HEK293 (cell line): Measurements from ENCODE around the gene NAXE.

Source experiments
- FEZF1 ChIP-seq: fragments of 450-650 bp; formaldehyde crosslinking; IDR thresholded peaks from 2 replicates; pipeline ENCODE4 v1.5.1; 2016; ENCODE audit warnings: missing biosample characterization, missing genetic modification characterization
- GLI2 ChIP-seq: fragments of 450-650 bp; formaldehyde crosslinking; IDR thresholded peaks from 2 replicates; pipeline ENCODE4; 2017; ENCODE audit warnings: missing biosample characterization, missing genetic modification characterization, low read depth, borderline replicate concordance
- KLF17 ChIP-seq: fragments of 450-650 bp; formaldehyde crosslinking; IDR thresholded peaks from 2 replicates; pipeline ENCODE4 v1.5.1; 2016; ENCODE audit warnings: missing biosample characterization, missing genetic modification characterization
- MYNN ChIP-seq: fragments of 450-650 bp; formaldehyde crosslinking; IDR thresholded peaks from 2 replicates; pipeline ENCODE4 v1.5.1; 2016; ENCODE audit warnings: missing biosample characterization, missing genetic modification characterization, borderline replicate concordance
- OSR2 ChIP-seq: fragments of 450-650 bp; formaldehyde crosslinking; IDR thresholded peaks from 2 replicates; pipeline ENCODE4 v1.5.1; 2016; ENCODE audit warnings: missing biosample characterization, missing genetic modification characterization
- SP3 ChIP-seq: fragments of 450-650 bp; formaldehyde crosslinking; IDR thresholded peaks from 2 replicates; pipeline ENCODE4 v1.5.1; 2016; ENCODE audit warnings: missing biosample characterization, missing genetic modification characterization
- SP7 ChIP-seq: fragments of 450-650 bp; formaldehyde crosslinking; IDR thresholded peaks from 2 replicates; pipeline ENCODE4 v1.5.1; 2016; ENCODE audit warnings: missing biosample characterization, missing genetic modification characterization
- ZBTB8A ChIP-seq: fragments of 450-650 bp; formaldehyde crosslinking; IDR thresholded peaks from 2 replicates; pipeline ENCODE4 v1.5.1; 2016; ENCODE audit warnings: missing biosample characterization, missing genetic modification characterization
- ZFP69B ChIP-seq: fragments of 450-650 bp; formaldehyde crosslinking; IDR thresholded peaks from 2 replicates; pipeline ENCODE4 v1.5.1; 2016; ENCODE audit warnings: missing biosample characterization, missing genetic modification characterization
- ZIC2 ChIP-seq: fragments of 450-650 bp; formaldehyde crosslinking; IDR thresholded peaks from 2 replicates; pipeline ENCODE4 v1.5.1; 2016; ENCODE audit warnings: missing biosample characterization, missing genetic modification characterization
- ZNF112 ChIP-seq: fragments of 450-650 bp; formaldehyde crosslinking; IDR thresholded peaks from 2 replicates; pipeline ENCODE4 v1.5.0; 2017; ENCODE audit warnings: missing biosample characterization, missing genetic modification characterization
- ZNF121 ChIP-seq: fragments of 450-650 bp; formaldehyde crosslinking; IDR thresholded peaks from 2 replicates; pipeline ENCODE4 v1.5.1; 2016; ENCODE audit warnings: missing biosample characterization, missing genetic modification characterization
- ZNF140 ChIP-seq: fragments of 450-650 bp; formaldehyde crosslinking; IDR thresholded peaks from 2 replicates; pipeline ENCODE4 v1.5.1; 2016; ENCODE audit warnings: missing biosample characterization, missing genetic modification characterization
- ZNF169 ChIP-seq: fragments of 450-650 bp; formaldehyde crosslinking; IDR thresholded peaks from 2 replicates; pipeline ENCODE4 v1.5.1; 2016; ENCODE audit warnings: missing biosample characterization, missing genetic modification characterization
- ZNF202 ChIP-seq: fragments of 450-650 bp; formaldehyde crosslinking; IDR thresholded peaks from 2 replicates; pipeline ENCODE4 v1.5.1; 2016; ENCODE audit warnings: missing biosample characterization, missing genetic modification characterization, borderline replicate concordance
- ZNF214 ChIP-seq: fragments of 450-650 bp; formaldehyde crosslinking; IDR thresholded peaks from 2 replicates; pipeline ENCODE4 v1.5.1; 2017; ENCODE audit warnings: missing biosample characterization, mild to moderate bottlenecking, missing genetic modification characterization, borderline replicate concordance
- ZNF223 ChIP-seq: fragments of 450-650 bp; formaldehyde crosslinking; IDR thresholded peaks from 2 replicates; pipeline ENCODE4 v1.5.1; 2016; ENCODE audit warnings: missing biosample characterization, missing genetic modification characterization
- ZNF23 ChIP-seq: fragments of 450-650 bp; formaldehyde crosslinking; IDR thresholded peaks from 2 replicates; pipeline ENCODE4 v1.5.1; 2016; ENCODE audit warnings: missing biosample characterization, missing genetic modification characterization, borderline replicate concordance
- ZNF292 ChIP-seq: fragments of 450-650 bp; formaldehyde crosslinking; IDR thresholded peaks from 2 replicates; pipeline ENCODE4 v1.5.1; 2016; ENCODE audit warnings: low read depth, missing biosample characterization, missing genetic modification characterization, borderline replicate concordance
- ZNF302 ChIP-seq: fragments of 450-650 bp; formaldehyde crosslinking; IDR thresholded peaks from 2 replicates; pipeline ENCODE4 v1.5.1; 2016; ENCODE audit warnings: missing biosample characterization, missing genetic modification characterization, low read depth
- ZNF335 ChIP-seq: fragments of 450-650 bp; formaldehyde crosslinking; conservative IDR thresholded peaks from 2 replicates; pipeline ENCODE4 v1.5.1; 2016; ENCODE audit warnings: missing biosample characterization, missing genetic modification characterization
- ZNF423 ChIP-seq: fragments of 450-650 bp; formaldehyde crosslinking; IDR thresholded peaks from 2 replicates; pipeline ENCODE4 v1.5.1; 2016; ENCODE audit warnings: missing biosample characterization, missing genetic modification characterization
- ZNF433 ChIP-seq: fragments of 450-650 bp; formaldehyde crosslinking; IDR thresholded peaks from 2 replicates; pipeline ENCODE4 v1.5.1; 2016; ENCODE audit warnings: missing biosample characterization, missing genetic modification characterization, low read depth
- ZNF449 ChIP-seq: fragments of 450-650 bp; formaldehyde crosslinking; IDR thresholded peaks from 2 replicates; pipeline ENCODE4 v1.5.1; 2017; ENCODE audit warnings: missing biosample characterization, mild to moderate bottlenecking, missing genetic modification characterization, moderate library complexity
- ZNF510 ChIP-seq: fragments of 450-650 bp; formaldehyde crosslinking; IDR thresholded peaks from 2 replicates; pipeline ENCODE4 v1.5.1; 2018; ENCODE audit warnings: mild to moderate bottlenecking, missing genetic modification characterization, missing biosample characterization; ENCODE audit not compliant: insufficient replicate concordance
- ZNF558 ChIP-seq: fragments of 450-650 bp; formaldehyde crosslinking; IDR thresholded peaks from 2 replicates; pipeline ENCODE4 v1.5.1; 2016; ENCODE audit warnings: missing biosample characterization, missing genetic modification characterization
- ZNF580 ChIP-seq: fragments of 450-650 bp; formaldehyde crosslinking; IDR thresholded peaks from 2 replicates; pipeline ENCODE4 v1.5.1; 2016; ENCODE audit warnings: missing biosample characterization, missing genetic modification characterization
- ZNF707 ChIP-seq: fragments of 450-650 bp; formaldehyde crosslinking; IDR thresholded peaks from 2 replicates; pipeline ENCODE4 v1.5.1; 2016; ENCODE audit warnings: missing biosample characterization, missing genetic modification characterization
- ZNF768 ChIP-seq: fragments of 450-650 bp; formaldehyde crosslinking; IDR thresholded peaks from 2 replicates; pipeline ENCODE4 v1.5.1; 2018; ENCODE audit warnings: missing biosample characterization, mild to moderate bottlenecking, missing genetic modification characterization
- ZXDB ChIP-seq: fragments of 450-650 bp; formaldehyde crosslinking; IDR thresholded peaks from 2 replicates; pipeline ENCODE4 v1.5.1; 2016; ENCODE audit warnings: missing biosample characterization, missing genetic modification characterization
- TF ChIP-seq, protein P1 (sequence below): fragments of 450-650 bp; IDR thresholded peaks from 2 replicates; pipeline ENCODE4 v1.5.1; 2018; ENCODE audit warnings: missing biosample characterization, mild to moderate bottlenecking, missing genetic modification characterization
- TF ChIP-seq, protein P2 (sequence below): fragments of 450-650 bp; formaldehyde crosslinking; IDR thresholded peaks from 2 replicates; pipeline ENCODE4 v1.5.1; 2016; ENCODE audit warnings: missing biosample characterization, missing genetic modification characterization

Gene NAXE

DNA sequence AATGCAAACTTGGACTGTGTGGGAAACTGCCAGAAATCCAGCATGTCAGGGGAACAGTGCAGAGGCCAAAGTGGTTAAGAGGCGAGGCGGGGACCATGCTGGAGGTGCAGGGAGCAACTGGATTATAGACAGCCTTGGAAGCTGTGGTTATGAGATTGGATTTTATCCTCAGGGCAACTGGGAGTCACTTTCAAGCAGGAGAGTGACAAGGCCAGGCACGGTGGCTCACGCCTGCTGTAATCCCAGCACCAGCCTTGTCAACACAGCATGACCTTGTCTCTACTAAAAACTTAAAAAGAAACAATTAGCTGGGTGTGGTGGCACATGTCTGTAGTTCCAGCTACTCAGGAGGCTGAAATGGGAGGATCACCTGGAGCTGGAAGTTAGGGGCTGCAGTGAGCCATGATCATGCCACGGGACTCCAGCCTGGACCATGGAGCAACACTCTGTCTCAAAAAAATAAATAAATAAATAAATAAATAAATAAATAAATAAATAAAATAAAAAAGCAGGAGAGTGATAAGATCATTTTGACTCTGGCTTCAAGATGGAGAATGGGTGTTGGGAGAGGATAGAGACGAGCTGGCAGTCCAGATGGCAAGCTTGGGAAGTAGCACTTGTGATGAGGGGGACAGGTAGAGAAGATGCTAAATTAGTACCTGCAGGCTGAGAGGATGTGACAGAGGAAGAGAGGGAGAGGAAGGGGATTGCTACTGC is 31.2 kb downstream of the NAXE start (continued):
- TF ChIP-seq ZNF112 (no peak), ZFP69B (tag by site-specific recombination) (no peak), ZXDB (tag by site-specific recombination) (peak; percentile 94), ZNF449 (tag by site-specific recombination) (no peak), ZNF292 (tag by site-specific recombination) (peak; percentile 96), FEZF1 (tag by site-specific recombination) (0 out of 2 replicates have a peak, but pooled peaks have one; percentile 12), ZNF202 (tag by site-specific recombination) (peak; percentile 98), ZNF423 (tag by site-specific recombination) (no peak), MYNN (tag by site-specific recombination) (peak; percentile 65; the same call in 1 of the 2 replicates), ZNF169 (tag by site-specific recombination) (no peak), ZNF580 (tag by site-specific recombination) (peak; percentile 85), ZNF433 (tag by site-specific recombination) (peak; percentile 99), KLF17 (tag by site-specific recombination) (no peak; the same call in 1 of the 2 replicates), ZNF23 (no peak), OSR2 (tag by site-specific recombination) (0 out of 2 replicates have a peak, but pooled peaks have one; percentile 73), ZBTB8A (tag by site-specific recombination) (peak; percentile 94), ZNF335 (tag by site-specific recombination) (no peak), ZIC2 (peak; percentile 18; the same call in 1 of the 2 replicates), ZNF707 (tag by site-specific recombination) (no peak), ZNF140 (tag by site-specific recombination) (peak; percentile 97), SP7 (tag by site-specific recombination) (peak; percentile 39; the same call in 1 of the 2 replicates), ZNF121 (tag by site-specific recombination) (0 out of 2 replicates have a peak, but pooled peaks have one; percentile 58), SP3 (peak; percentile 47; the same call in 1 of the 2 replicates), ZNF302 (tag by site-specific recombination) (0 out of 2 replicates have a peak, but pooled peaks have one; percentile 54), ZNF558 (tag by site-specific recombination) (peak; percentile 92), ZNF223 (0 out of 2 replicates have a peak, but pooled peaks have one; percentile 25), ZNF214 (tag by site-specific recombination) (peak; percentile 44; the same call in 1 of the 2 replicates), GLI2 (tag by site-specific recombination) (peak; percentile 92; the same call in 1 of the 2 replicates), ZNF768 (no peak), ZNF510 (tag by site-specific recombination) (peak; percentile 97)
- TF ChIP-seq, protein P1, sequence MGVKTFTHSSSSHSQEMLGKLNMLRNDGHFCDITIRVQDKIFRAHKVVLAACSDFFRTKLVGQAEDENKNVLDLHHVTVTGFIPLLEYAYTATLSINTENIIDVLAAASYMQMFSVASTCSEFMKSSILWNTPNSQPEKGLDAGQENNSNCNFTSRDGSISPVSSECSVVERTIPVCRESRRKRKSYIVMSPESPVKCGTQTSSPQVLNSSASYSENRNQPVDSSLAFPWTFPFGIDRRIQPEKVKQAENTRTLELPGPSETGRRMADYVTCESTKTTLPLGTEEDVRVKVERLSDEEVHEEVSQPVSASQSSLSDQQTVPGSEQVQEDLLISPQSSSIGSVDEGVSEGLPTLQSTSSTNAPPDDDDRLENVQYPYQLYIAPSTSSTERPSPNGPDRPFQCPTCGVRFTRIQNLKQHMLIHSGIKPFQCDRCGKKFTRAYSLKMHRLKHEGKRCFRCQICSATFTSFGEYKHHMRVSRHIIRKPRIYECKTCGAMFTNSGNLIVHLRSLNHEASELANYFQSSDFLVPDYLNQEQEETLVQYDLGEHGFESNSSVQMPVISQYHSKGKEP (tag by site-specific recombination): no peak
- TF ChIP-seq, protein P2, sequence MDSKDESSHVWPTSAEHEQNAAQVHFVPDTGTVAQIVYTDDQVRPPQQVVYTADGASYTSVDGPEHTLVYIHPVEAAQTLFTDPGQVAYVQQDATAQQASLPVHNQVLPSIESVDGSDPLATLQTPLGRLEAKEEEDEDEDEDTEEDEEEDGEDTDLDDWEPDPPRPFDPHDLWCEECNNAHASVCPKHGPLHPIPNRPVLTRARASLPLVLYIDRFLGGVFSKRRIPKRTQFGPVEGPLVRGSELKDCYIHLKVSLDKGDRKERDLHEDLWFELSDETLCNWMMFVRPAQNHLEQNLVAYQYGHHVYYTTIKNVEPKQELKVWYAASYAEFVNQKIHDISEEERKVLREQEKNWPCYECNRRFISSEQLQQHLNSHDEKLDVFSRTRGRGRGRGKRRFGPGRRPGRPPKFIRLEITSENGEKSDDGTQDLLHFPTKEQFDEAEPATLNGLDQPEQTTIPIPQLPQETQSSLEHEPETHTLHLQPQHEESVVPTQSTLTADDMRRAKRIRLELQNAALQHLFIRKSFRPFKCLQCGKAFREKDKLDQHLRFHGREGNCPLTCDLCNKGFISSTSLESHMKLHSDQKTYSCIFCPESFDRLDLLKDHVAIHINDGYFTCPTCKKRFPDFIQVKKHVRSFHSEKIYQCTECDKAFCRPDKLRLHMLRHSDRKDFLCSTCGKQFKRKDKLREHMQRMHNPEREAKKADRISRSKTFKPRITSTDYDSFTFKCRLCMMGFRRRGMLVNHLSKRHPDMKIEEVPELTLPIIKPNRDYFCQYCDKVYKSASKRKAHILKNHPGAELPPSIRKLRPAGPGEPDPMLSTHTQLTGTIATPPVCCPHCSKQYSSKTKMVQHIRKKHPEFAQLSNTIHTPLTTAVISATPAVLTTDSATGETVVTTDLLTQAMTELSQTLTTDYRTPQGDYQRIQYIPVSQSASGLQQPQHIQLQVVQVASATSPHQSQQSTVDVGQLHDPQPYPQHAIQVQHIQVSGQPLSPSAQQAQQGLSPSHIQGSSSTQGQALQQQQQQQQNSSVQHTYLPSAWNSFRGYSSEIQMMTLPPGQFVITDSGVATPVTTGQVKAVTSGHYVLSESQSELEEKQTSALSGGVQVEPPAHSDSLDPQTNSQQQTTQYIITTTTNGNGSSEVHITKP (tag by site-specific recombination): no peak; the same call in 1 of the 2 replicates
